ENCODE measurements around the gene PKLR. TPM values are rescaled to one million over a fixed set of nuclear protein-coding genes. Genes with fewer than 3 reads are reported as not detected.

PKLR gene
- total and polyA plus RNA-seq, 2 of the 8 experiments (the other 6 are each of a cell fraction or from before 2014, with no cell fraction given) = 2.3 to 7.5 TPM

GRCh38 chr1:155254228-155254713 is 47.0 kb downstream of the PKLR start (continued):
- TF ChIP-seq KDM5A (IDR thresholded peaks at IDR 0.05; ENCODE audit: low read length) = no peak
- TF ChIP-seq GABPA (IDR thresholded peaks at IDR 0.05; ENCODE audit: borderline replicate concordance, insufficient read depth, low read length) = no peak
- TF ChIP-seq RAD21 (IDR thresholded peaks at IDR 0.05 in 1 of 2, conservative IDR thresholded peaks at IDR 0.05 in 1 of 2; ENCODE audit: low read depth in 2 of 2, low read length in 2 of 2) = no peak
- TF ChIP-seq ASH2L (IDR thresholded peaks at IDR 0.05; ENCODE audit: low read length) = no peak

Data from H1 (cell line).